ENCODE results near the gene UBR4.

- no peak for TF ChIP-seq POLR2A (IDR thresholded peaks at IDR 0.05; ENCODE audit: low read length)
- no peak for TF ChIP-seq GATA1 (IDR thresholded peaks at IDR 0.05; ENCODE audit: low read depth, low read length)
These were observed 7.7 kb downstream of the UBR4 start for GRCh38 chr1:19202396-19202795.
